H1 (cell line): ENCODE results near the gene MAPK14.
"Not testable (repeated sequence)": the region's sequence is repeated elsewhere in the genome, so short reads cannot be mapped to it uniquely, and the experiment has no call there.

Experiments used
- POLR2A ChIP-seq, 2 experiments: IDR thresholded peaks; 1 replicate in 1 of 2; 2 replicates in 1 of 2; pipeline ENCODE4 v1.6.1; 2011; ENCODE audit warnings: low read depth in 2 of 2, low read length in 2 of 2, mild to moderate bottlenecking in 2 of 2; ENCODE audit errors: control extremely low read depth in 1 of 2
- POLR2AphosphoS5 ChIP-seq: IDR thresholded peaks from 2 replicates; pipeline ENCODE4 v1.6.1; 2011; ENCODE audit warnings: low read depth, low read length
- SIRT6 ChIP-seq: IDR thresholded peaks from one replicate; pipeline ENCODE4 v1.7.1; 2012; ENCODE audit warnings: low read length, inconsistent platforms
- SRF ChIP-seq: IDR thresholded peaks from 2 replicates; pipeline ENCODE4 v1.6.1; 2011; ENCODE audit warnings: mild to moderate bottlenecking, low read depth, low read length, moderate library complexity
- TF ChIP-seq, protein P1 (sequence below), 3 experiments: IDR thresholded peaks; 1 replicate in 2 of 3; 2 replicates in 1 of 3; pipeline versions ENCODE4 v1.5.1 to v1.6.1; 2011; ENCODE audit warnings: low read length in 3 of 3, mild to moderate bottlenecking in 3 of 3, inconsistent platforms in 2 of 3, low read depth in 1 of 3, moderate library complexity in 1 of 3; ENCODE audit not compliant: insufficient read depth in 1 of 3; ENCODE audit errors: control extremely low read depth in 1 of 3

DNA sequence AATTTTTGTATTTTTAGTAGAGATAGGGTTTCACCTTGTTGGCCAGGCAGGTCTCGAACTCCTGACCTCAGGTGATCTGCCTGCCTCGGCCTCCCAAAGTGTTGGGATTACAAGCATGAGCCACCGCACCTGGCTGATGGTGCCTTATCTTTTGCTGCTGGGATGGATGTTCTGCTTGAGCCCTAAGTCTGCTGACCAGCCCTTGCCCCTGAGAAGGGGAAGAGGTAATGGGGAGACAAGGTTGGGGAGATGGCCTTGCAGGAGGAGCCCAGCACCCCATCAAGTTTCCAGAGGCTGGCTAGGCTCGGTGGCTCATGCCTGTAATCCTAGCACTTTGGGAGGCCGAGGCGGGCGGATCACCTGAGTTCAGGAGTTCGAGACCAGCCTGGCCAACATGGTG lies 96.7 kb downstream of the MAPK14 start:
- not testable (repeated sequence) for TF ChIP-seq SIRT6; POLR2AphosphoS5; POLR2A (IDR thresholded peaks at IDR 0.05; ENCODE audit: control extremely low read depth in 1 of 2, low read depth in 2 of 2, low read length in 2 of 2); SRF
- TF ChIP-seq, protein P1, sequence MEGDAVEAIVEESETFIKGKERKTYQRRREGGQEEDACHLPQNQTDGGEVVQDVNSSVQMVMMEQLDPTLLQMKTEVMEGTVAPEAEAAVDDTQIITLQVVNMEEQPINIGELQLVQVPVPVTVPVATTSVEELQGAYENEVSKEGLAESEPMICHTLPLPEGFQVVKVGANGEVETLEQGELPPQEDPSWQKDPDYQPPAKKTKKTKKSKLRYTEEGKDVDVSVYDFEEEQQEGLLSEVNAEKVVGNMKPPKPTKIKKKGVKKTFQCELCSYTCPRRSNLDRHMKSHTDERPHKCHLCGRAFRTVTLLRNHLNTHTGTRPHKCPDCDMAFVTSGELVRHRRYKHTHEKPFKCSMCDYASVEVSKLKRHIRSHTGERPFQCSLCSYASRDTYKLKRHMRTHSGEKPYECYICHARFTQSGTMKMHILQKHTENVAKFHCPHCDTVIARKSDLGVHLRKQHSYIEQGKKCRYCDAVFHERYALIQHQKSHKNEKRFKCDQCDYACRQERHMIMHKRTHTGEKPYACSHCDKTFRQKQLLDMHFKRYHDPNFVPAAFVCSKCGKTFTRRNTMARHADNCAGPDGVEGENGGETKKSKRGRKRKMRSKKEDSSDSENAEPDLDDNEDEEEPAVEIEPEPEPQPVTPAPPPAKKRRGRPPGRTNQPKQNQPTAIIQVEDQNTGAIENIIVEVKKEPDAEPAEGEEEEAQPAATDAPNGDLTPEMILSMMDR (IDR thresholded peaks at IDR 0.05; ENCODE audit: control extremely low read depth in 1 of 3, insufficient read depth in 1 of 3, low read depth in 1 of 3, low read length in 3 of 3) = not testable (repeated sequence)
